SK-N-SH (cell line): ENCODE measurements around the gene TBC1D5. TPM values are rescaled to one million over a fixed set of nuclear protein-coding genes. Genes with fewer than 3 reads are reported as not detected.

Experiments used
- CTCF ChIA-PET: fragments of 300-600, 350-600 bp; formaldehyde crosslinking; extraction: SDS; loops from one replicate; lab custom pipeline; 2021; lab: Yijun Ruan, JAX
- POLR2A ChIA-PET: fragments of 350-600 bp; sonication (Branson Sonifier 250); formaldehyde crosslinking; extraction: SDS; loops from one replicate; lab custom pipeline; 2020; ENCODE audit warnings: antibody characterized with exemption, inconsistent platforms; lab: Yijun Ruan, JAX
- DNase-seq: peaks from one replicate; pipeline ENCODE4 v3.0.0; 2012
- H2AFZ ChIP-seq: fragments of 200-600 bp; sonication (generic); 2 replicates; pipeline ENCODE4 v1.8.1; 2016; ENCODE audit warnings: antibody characterized with exemption, mild to moderate bottlenecking, low read depth
- H3F3A ChIP-seq: fragments of 200-600 bp; sonication (generic); replicated peaks from 2 replicates; pipeline ENCODE3; 2016; ENCODE audit warnings: antibody characterized with exemption, mild to moderate bottlenecking; ENCODE audit not compliant: insufficient read depth
- H3K27ac ChIP-seq, 2 experiments: fragments of 200-500 bp in 1 of 2; fragments of 200-600 bp in 1 of 2; sonication (Bioruptor generic) in 1 of 2; sonication (generic), shearing (Covaris generic) in 1 of 2; 2 replicates each; pipeline versions ENCODE4 v1.5.1 to v1.6.1; 2014 to 2016; ENCODE audit warnings: low read depth in 2 of 2, inconsistent platforms in 1 of 2, low read length in 1 of 2, mild to moderate bottlenecking in 1 of 2, mixed read lengths in 1 of 2
- H3K27me3 ChIP-seq: fragments of 200-600 bp; sonication (generic), shearing (Covaris generic); 2 replicates; pipeline ENCODE4 v1.6.1; 2016; ENCODE audit warnings: mixed run types; ENCODE audit not compliant: insufficient read depth
- H3K36me3 ChIP-seq, 2 experiments: fragments of 200-500 bp in 1 of 2; fragments of 200-600 bp in 1 of 2; sonication (Bioruptor generic) in 1 of 2; sonication (generic) in 1 of 2; replicated peaks in 1 of 2; 2 replicates each; pipeline versions ENCODE3 to v1.5.1; 2014 to 2016; ENCODE audit warnings: low read length in 1 of 2, mild to moderate bottlenecking in 1 of 2; ENCODE audit not compliant: insufficient read depth in 2 of 2, control insufficient read depth in 1 of 2
- H3K4me1 ChIP-seq, 2 experiments: fragments of 200-500 bp in 1 of 2; fragments of 200-600 bp in 1 of 2; sonication (Bioruptor generic) in 1 of 2; sonication (generic), shearing (Covaris generic) in 1 of 2; 2 replicates each; pipeline versions ENCODE4 v1.5.1 to v1.6.1; 2014 to 2016; ENCODE audit warnings: low read depth in 1 of 2, low read length in 1 of 2, mixed run types in 1 of 2; ENCODE audit not compliant: insufficient read depth in 2 of 2, control insufficient read depth in 1 of 2
- H3K4me2 ChIP-seq: fragments of 200-600 bp; sonication (generic), shearing (Covaris generic); 2 replicates; pipeline ENCODE4 v1.6.1; 2017; ENCODE audit warnings: mixed run types
- H3K4me3 ChIP-seq, 2 experiments: fragments of 200-500 bp in 1 of 2; fragments of 200-600 bp in 1 of 2; sonication (Bioruptor generic) in 1 of 2; sonication (generic), shearing (Covaris generic) in 1 of 2; 2 replicates each; pipeline versions ENCODE4 v1.5.1 to v1.8.1; 2014 to 2016; ENCODE audit warnings: low read depth in 2 of 2, inconsistent platforms in 1 of 2, low read length in 1 of 2, mild to moderate bottlenecking in 1 of 2, mixed read lengths in 1 of 2, moderate library complexity in 1 of 2
- H3K79me2 ChIP-seq: fragments of 200-600 bp; sonication (generic); 2 replicates; pipeline ENCODE4 v1.8.1; 2017; ENCODE audit warnings: mild to moderate bottlenecking; ENCODE audit not compliant: insufficient read depth
- H3K9ac ChIP-seq: fragments of 200-600 bp; sonication (generic); 2 replicates; pipeline ENCODE4 v1.6.1; 2017; ENCODE audit warnings: mixed run types
- H3K9me2 ChIP-seq: fragments of 200-600 bp; sonication (generic); 2 replicates; pipeline ENCODE4 v1.6.1; 2017; ENCODE audit warnings: mixed run types
- H3K9me3 ChIP-seq: fragments of 200-600 bp; sonication (generic); 2 replicates; pipeline ENCODE4 v1.6.1; 2017; ENCODE audit warnings: mixed run types, mild to moderate bottlenecking, moderate library complexity
- H4K20me1 ChIP-seq: fragments of 200-600 bp; sonication (generic); 2 replicates; pipeline ENCODE4 v1.6.1; 2017; ENCODE audit warnings: mild to moderate bottlenecking, mixed run types; ENCODE audit not compliant: insufficient read depth
- CTCF ChIP-seq: fragments of 200-600 bp; sonication (generic); IDR thresholded peaks from 2 replicates; pipeline ENCODE4 v1.6.1; 2017; ENCODE audit warnings: antibody characterized with exemption, mild to moderate bottlenecking, moderate library complexity
- FOXM1 ChIP-seq: IDR thresholded peaks from 2 replicates; pipeline ENCODE4 v1.4.0; 2012; ENCODE audit warnings: low read depth, mild to moderate bottlenecking
- GATA2 ChIP-seq: sonication (generic); formaldehyde crosslinking; IDR thresholded peaks from 2 replicates; pipeline ENCODE4 v1.5.0; 2020; ENCODE audit warnings: mild to moderate bottlenecking, missing genetic modification reagents
- MEF2A ChIP-seq: IDR thresholded peaks from 2 replicates; pipeline ENCODE4 v1.4.0; 2012; ENCODE audit warnings: low read depth, borderline replicate concordance
- MXI1 ChIP-seq: IDR thresholded peaks from 2 replicates; pipeline ENCODE4 v1.6.1; 2012; ENCODE audit warnings: mild to moderate bottlenecking, low read depth, low read length, improper control_type of control experiment
- NRF1 ChIP-seq: IDR thresholded peaks from 2 replicates; pipeline ENCODE4 v1.6.1; 2012; ENCODE audit warnings: low read depth, mild to moderate bottlenecking, low read length
- PBX3 ChIP-seq: IDR thresholded peaks from 2 replicates; pipeline ENCODE4; 2012
- POLR2AphosphoS5 ChIP-seq: IDR thresholded peaks from 2 replicates; pipeline ENCODE4 v1.6.1; 2012; ENCODE audit warnings: low read depth, low read length
- RAD21 ChIP-seq: IDR thresholded peaks from 2 replicates; pipeline ENCODE4 v1.6.1; 2012; ENCODE audit warnings: mild to moderate bottlenecking, low read length
- RCOR1 ChIP-seq: fragments of 150-350 bp; IDR thresholded peaks from 2 replicates; pipeline ENCODE4 v1.6.1; 2017; ENCODE audit warnings: antibody characterized with exemption, low read length
- REST ChIP-seq: IDR thresholded peaks from 2 replicates; pipeline ENCODE4 v1.6.1; 2012; ENCODE audit warnings: mild to moderate bottlenecking, low read depth, low read length, moderate library complexity
- RFX5 ChIP-seq: IDR thresholded peaks from 2 replicates; pipeline ENCODE4 v1.6.1; 2012; ENCODE audit warnings: mild to moderate bottlenecking, improper control_type of control experiment, low read length
- RXRA ChIP-seq: IDR thresholded peaks from 2 replicates; pipeline ENCODE4 v1.4.0; 2012; ENCODE audit warnings: low read depth, mild to moderate bottlenecking, borderline replicate concordance
- SMC3 ChIP-seq: IDR thresholded peaks from 2 replicates; pipeline ENCODE4 v1.6.1; 2012; ENCODE audit warnings: low read depth, low read length, improper control_type of control experiment
- TAF1 ChIP-seq: IDR thresholded peaks from 2 replicates; pipeline ENCODE4 v1.6.1; 2012; ENCODE audit warnings: low read depth, mild to moderate bottlenecking, low read length, moderate library complexity, borderline replicate concordance
- ZBTB33 ChIP-seq: IDR thresholded peaks from 2 replicates; pipeline ENCODE4 v1.4.0; 2012; ENCODE audit warnings: low read depth, borderline replicate concordance
- WGBS: methylation state at CpG from one replicate; pipeline ENCODE4 v1.1.6; 2017; ENCODE audit warnings: low lambda C conversion rate; 5-methylcytosine and 5-hydroxymethylcytosine counted together
- polyA plus RNA-seq, 3 experiments: library from polyadenylated mRNA; depleted of rRNA; stranded (reverse); fragments of >200 nt; gene quantifications; 2 replicates each; pipeline ENCODE4 v1.2.3, GENCODE V29; 2012

Gene TBC1D5
- polyA plus RNA-seq, 1 of the 3 experiments (the other 2 are of a cell fraction), result 19.5 TPM

- 82% methylated on average over 6 of the region's 6 CpGs for WGBS
- Histone ChIP-seq H2AFZ (no peak overlapping the region), H3K4me3 (no peak overlapping the region), H3K36me3 (peaks cover 0 to 6% of the 10 kb centered on the region in 2 experiments), H3K4me2 (no peak overlapping the region), H3K27me3 (no peaks in the 10 kb centered on the region), H3K4me1 (no peaks in the 10 kb centered on the region), H4K20me1 (no peaks in the 10 kb centered on the region), H3F3A (peaks cover 4% of the 10 kb centered on the region), H3K9ac (no peak overlapping the region), H3K79me2 (no peaks in the 10 kb centered on the region), H3K9me2 (no peaks in the 10 kb centered on the region), H3K9me3 (no peaks in the 10 kb centered on the region), H3K27ac (no peak overlapping the region)
- no peak for DNase-seq
- POLR2A ChIA-PET, result no interaction called here
- CTCF ChIA-PET, result no interaction called here
- no peak for TF ChIP-seq GATA2
- TF ChIP-seq NRF1, result no peak
- TF ChIP-seq MEF2A, result no peak
- TF ChIP-seq SMC3, result no peak
- no peak for TF ChIP-seq MXI1
- TF ChIP-seq REST, result no peak
- no peak for TF ChIP-seq RXRA
- TF ChIP-seq RAD21, result no peak
- no peak for TF ChIP-seq CTCF
- TF ChIP-seq PBX3, result no peak
- TF ChIP-seq ZBTB33, result no peak
- no peak for TF ChIP-seq POLR2AphosphoS5
- TF ChIP-seq FOXM1, result no peak
- TF ChIP-seq RCOR1, result no peak
- TF ChIP-seq TAF1, result no peak
- no peak for TF ChIP-seq RFX5
These were observed 554.7 kb downstream of the TBC1D5 start for GRCh38 chr3:17187589-17188184.
